CMK (cell line): ENCODE data around the gene ZDHHC19.
"Not testable (repeated sequence)": the region's sequence is repeated elsewhere in the genome, so short reads cannot be mapped to it uniquely, and the experiment has no call there.

Experiments used
- DNase-seq: peaks from one replicate; pipeline ENCODE4 v3.0.0-alpha.2; 2010; ENCODE audit warnings: low read depth

ZDHHC19 gene, protein sequence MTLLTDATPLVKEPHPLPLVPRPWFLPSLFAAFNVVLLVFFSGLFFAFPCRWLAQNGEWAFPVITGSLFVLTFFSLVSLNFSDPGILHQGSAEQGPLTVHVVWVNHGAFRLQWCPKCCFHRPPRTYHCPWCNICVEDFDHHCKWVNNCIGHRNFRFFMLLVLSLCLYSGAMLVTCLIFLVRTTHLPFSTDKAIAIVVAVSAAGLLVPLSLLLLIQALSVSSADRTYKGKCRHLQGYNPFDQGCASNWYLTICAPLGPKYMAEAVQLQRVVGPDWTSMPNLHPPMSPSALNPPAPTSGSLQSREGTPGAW

DNA sequence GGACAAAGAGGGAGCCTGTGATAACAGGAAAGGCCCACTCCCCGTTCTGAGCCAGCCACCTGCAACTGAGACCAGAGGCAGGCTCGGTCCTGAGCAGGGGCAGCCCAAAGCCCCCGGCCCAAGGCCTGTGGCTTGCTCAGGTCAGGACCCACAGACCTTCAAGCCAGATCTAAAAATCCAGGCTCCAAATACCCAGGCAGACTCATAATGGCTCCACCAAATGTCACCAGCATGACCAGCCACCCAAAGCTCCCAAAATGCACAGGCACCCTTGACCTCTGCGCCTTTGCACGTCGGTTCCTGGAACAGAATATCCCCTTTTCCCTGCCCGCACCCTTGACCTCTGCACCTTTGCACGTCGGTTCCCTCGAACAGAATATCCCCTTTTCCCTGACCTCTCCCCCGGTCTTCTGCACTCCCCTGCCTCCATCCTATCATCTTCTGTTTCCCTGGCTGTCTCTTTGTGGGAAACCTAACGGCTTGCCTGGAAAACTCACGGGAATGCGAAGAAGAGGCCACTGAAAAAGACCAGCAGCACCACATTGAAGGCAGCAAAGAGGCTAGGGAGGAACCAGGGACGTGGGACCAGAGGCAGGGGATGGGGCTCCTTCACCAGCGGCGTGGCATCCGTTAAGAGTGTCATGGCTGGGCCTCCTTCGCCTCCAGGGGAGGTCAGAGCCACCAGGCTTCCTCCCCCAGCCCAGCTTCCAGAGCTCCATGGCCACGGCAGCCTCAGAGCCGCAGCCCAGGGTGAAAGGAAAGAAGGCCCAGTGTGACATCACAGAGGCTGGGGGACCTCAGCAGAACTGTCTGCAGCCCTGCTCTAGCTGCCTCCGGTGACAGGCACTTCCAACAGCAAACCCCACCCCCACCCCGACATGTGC, at the start of gene ZDHHC19:
TSS of gene ZDHHC19 (minus strand) at position 728 of the 884 bp plus-strand sequence. CDS start at position 643, 85 bp downstream.
- DNase-seq = no peak

DNA sequence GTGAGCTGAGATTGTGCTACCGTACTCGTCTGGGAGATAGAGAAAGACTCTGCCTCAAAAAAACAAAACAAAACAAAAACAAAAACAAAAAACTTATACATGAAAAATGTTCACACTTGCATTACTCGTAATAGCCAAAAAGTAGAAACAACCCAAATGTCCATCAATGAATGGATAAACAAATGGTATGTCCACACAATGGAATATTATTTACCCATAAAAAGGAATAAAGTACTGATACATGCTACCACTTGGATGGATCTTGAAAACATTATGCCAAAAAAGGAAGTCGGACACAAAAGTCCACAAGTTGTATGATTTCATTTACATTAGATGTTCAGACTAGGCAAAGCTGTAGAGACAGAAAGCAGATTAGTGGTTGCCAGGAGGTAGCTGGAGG, 49.6 kb upstream of the ZDHHC19 start:
- no peak for DNase-seq

DNA sequence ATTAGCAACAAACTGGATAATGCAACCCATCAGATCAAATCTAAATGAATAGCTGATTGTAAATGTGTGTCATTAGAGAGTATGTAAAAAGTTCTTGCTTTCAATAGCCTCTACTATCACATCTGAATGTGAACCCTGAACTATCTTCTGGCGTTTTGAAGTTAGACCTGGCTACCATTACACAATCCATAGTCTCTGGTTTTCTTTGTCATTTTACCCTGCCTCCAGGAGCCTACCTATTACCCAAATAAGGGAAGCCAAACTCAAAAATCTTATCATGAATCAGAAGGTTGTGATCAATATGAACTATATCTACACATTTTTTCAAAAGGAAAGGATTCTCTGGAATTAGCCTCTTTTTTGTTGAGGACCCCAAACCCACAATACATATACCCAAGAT, 44.6 kb upstream of the ZDHHC19 start:
- no peak for DNase-seq

DNA sequence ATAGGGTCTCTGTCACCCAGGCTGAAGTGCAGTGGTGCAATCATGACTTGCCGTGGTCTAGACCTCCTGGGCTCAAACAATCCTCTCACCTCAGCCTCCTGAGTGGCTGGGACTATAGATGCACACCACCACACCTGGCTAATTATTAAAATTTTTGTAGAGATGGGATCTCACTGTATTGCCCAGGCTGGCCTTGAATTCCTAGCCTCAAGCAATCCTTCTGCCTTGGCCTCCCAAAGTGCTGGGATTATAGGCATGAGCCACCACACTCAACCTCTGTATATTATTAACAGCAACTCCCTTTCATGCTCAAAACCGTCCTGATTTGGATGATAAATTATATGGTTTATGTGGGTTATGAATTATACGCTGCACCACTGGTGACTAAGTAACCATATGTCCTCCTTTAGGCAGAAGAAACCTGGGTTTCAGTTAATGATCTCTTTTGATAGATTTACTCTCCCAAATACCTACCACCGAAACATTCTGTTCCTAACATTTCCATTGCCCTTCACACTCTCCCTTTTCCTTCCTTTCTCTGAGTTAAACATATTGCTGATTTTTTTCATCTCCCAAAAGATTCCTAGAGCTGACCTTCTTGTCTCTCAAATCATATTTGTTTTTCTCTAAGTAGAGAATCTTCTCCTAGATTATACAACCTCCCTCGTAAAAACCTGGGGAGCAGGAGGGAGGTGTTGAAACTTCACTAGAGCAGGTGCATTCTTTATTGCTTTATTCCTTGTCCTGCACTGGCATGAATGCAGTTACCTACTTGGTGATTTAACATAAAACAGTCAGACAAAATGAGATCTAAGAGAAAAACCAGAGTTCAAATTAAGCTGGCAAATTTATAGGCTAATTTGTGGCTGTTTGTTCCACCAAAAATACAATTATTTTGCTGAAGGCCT, 43.4 kb upstream of the ZDHHC19 start:
- no peak for DNase-seq

DNA sequence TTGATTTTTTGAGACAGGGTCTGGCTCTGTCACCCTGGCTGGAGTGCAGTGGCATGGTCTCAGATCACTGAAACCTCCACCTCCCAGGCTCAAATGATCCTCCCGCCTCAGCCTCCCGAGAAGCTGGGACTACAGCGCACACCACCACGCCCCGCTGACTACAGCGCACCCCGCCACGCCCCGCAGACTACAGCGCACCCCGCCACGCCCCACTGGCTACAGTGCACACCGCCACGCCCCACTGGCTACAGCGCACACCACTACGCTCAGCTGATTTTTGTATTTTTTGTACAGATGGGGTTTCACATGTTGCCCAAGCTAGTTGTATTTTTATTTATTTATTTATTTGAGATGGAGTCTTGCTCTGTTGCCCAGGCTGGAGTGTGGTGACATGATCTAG, 40.7 kb upstream of the ZDHHC19 start:
- DNase-seq = no peak

DNA sequence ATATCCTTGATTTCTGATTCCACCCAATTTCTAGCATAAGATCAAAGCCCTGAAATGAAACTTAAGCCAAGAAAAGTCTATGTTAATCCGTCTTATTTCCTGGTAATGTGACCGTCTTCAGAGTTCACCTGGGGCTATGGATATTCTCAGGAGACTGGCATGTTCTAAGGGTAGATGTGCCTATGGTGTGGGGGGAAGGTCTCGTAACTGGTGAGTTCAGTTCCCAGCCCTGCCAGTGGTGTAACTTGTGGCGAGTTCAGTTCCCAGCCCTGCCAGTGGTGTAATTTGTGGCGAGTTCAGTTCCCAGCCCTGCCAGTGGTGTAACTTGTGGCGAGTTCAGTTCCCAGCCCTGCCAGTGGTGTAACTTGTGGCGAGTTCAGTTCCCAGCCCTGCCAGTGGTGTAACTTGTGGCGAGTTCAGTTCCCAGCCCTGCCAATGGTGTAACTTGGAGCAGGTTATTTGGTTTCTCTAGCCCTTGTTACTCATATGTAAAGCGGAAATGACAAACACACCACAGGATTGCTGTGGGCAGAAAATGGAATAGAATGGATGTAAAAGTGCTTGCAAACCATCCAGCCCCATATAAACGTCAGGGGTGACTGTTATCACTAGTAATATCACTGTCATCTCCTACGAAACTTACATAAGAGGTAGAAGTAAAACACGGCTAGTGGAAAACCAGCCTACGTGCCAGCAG, 35.6 kb upstream of the ZDHHC19 start:
- no peak for DNase-seq

DNA sequence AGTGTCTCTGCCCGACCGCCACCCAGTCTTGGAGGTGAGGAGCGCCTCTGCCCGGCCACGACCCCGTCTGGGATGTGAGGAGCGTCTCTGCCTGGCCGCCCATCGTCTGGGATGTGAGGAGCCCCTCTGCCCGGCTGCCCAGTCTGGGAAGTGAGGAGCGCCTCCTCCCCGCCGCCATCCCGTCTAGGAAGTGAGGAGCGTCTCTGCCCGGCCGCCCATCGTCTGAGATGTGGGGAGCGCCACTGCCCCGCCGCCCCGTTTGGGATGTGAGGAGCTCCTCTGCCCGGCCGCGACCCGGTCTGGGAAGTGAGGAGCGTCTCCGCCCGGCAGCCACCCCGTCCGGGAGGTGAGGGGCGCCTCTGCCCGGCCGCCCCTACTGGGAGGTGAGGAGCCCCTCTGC, 33.0 kb upstream of the ZDHHC19 start:
- not testable (repeated sequence) for DNase-seq

DNA sequence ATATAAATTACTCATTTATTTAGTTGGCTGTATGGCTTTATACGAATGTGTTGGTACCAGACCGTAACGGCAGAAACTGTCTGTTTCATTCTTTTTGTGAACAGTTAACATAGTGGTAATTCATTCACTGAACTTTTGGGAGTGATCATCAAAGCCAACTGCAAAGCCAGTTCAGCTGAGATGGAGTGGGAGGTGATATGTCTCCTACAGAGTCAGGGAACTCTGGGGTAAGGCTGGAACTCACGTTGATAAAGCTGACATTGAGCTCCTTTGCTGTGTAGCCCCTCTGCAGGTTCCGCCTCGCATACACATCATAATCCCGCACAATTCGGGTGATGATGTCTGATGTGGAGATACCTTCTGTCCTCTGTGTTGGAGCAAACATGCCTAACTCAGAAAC, 30.5 kb upstream of the ZDHHC19 start:
- DNase-seq = no peak

DNA sequence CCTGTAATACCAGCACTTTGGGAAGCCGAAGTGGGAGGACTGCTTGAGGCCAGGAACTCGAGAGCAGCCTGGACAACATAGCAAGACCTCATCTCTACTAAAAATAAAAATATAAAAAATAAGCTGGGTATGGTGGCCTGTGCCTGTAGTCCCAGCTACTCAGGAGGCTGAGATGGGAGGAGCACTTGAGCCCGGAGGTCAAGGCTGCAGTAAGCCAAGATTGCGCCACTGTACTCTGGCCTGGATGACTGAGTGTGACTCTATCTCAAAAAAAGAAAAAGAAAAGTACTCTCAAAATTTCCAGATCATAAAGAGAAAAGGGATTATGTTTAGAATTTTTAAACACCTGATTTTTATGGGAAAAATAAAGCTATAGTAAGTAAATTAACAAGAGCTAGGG, 29.2 kb upstream of the ZDHHC19 start:
- DNase-seq = no peak

DNA sequence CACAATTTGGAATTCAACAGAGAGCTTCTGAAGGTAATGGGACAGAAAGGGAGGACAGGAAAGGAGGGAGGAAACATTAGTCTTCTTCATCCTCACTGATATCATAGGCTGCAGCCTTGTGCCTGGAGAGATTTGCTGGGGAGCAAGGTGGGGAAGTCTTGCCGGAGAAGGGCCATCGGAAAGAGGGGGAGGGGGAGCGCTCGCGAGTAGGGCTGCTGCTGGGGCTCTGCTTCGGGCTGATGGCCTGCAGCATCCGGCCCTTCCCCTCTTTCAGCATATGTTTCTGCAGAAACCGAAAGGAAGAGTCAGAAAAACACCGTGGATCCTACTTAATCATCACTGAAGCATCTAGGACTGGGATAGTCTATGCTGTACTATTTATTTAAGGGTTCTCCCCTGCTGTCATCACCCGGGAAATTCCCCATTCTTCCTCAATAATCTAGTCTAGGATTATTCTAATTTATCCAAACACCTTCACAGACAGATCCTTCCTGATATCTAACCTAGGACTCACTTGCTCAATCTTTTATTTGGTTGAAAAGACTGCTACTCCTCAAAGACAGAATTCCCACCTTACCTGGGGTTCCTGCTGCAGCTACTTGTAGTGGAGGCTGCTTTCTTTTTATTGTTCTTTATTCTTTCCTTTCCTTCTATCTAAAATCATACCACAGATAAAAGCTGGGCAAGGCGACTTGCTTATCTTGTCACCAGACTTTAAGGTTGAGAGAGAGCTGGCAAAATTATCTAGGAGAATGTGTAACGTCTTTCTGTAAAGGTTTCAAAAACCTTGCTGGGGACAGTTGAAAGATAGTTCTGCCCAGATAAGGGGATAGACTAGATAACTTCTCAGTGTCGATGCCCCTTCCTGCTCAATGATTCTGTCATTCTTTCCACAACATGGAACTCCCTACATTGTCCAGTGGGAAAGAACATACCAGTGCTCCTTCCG, 27.7 kb upstream of the ZDHHC19 start:
- DNase-seq = no peak

DNA sequence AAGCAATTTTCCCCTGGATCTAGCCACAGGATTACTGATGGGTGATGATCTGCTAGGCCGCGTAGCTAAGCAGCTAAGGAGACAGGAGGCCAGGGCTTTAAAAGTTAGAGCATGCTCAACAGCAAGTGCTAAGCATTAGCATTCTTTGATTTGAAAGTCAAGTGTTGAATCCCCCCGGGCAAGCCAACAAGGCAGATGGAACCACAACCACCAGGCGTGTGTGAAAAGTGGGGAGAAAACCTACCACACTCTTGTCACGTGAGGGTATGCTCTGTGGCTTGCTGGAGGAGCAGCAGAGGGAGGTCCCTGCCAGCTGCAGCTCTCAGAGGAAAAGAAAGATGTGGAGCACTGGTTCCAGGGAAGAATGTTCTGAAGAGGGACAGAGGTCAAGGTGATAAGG, 26.0 kb upstream of the ZDHHC19 start:
- no peak for DNase-seq

DNA sequence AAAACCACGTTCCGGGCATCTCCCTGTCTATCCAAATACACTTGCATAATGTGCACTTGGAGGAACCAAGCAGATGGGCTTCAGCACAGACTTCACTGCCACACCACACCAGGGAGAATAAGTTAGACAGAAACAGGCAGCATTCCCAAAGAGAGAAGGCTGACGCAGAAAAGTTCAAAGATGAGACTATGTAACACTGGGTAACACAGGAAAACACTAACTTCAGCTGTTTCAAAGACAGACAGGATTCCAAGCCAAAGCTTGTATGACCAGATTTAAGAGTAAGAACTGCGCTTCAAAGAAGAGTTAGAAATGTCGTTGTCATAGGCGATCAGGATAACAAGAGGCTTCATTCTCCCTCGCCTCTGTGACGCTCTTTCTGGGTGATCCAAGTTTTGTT, 25.0 kb upstream of the ZDHHC19 start:
- DNase-seq = no peak

DNA sequence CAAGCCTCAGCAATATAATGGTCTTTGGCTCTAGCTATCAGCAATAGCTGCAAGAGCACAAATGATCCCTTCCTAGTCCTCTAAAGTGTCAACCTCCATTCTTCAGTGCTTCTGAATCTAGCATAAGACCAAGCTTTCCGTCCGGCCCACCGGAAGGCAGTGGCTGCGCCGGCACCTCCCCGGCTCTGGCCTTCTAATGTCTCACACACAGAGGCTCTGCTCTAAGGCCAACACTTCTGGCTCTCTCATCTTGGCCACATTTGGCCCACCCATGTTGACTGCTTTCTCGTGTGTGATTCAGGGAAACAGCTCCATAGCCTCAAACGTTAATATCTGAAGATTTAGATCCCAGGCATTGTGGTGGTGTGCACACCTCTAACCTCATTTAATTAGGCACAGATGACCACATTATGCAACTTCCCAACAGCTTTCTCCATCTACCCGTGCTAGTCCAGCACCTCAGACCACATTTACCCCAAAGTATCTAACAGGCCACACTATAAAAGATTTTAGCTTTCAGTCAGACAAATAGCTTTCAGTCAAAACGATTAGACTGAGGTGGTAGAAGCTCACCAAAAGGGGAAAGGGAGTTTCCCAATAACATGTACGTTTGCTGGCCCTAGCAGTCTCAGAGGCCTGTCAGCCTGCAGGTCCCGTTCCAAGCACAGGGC, 24.4 kb upstream of the ZDHHC19 start:
- DNase-seq = no peak

DNA sequence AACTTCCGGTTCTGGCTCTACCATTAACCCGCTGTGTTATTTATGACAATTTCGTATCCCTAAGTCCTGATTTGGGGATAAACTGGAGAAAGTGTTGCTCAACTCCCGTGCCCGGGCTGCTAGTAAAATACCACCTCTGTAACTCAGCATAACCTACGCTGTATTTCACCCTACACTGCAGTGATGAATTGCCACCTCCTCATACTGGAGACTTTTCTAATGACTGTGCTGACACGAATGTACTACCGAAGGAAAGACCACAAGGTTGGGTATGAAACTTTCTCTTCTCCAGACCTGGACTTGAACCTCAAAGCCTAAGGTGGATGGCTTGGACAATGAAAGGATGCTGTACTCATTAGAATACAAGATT, 21.7 kb upstream of the ZDHHC19 start:
- no peak for DNase-seq

DNA sequence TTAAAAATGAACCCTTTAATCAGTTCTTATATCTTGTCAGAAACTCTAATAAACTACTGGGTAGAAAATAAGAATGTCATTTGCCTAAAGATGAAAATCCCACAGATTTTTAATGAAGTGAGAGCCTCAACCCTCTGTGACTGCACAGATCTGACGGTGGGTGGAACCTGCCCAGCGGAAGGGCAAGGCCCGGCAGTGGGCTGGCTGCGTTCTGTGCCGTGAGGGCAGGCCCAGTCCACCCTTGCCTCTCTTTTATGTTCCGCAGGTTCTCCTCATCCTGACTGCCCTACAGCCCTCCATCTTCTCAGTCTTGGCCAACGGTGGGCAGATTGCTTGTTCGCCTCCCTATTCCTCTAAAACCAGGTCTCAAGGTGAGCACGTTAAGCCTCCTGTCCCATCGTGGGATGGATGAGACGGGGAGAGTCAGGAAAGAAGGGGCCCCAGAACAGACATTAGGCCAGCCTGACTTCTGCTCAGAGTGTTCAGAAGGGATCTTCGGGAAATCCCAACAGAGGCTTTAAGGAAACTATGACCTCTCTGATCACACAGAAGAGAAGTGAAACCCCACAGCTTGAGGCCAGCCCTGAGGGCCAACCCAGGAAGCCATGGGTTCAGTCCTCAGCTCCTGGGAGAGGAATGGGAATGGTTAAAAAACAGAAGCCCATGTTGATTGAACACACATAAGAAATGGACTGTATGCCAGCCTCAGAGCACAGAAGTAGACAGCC, 21.1 kb upstream of the ZDHHC19 start:
- DNase-seq = no peak

DNA sequence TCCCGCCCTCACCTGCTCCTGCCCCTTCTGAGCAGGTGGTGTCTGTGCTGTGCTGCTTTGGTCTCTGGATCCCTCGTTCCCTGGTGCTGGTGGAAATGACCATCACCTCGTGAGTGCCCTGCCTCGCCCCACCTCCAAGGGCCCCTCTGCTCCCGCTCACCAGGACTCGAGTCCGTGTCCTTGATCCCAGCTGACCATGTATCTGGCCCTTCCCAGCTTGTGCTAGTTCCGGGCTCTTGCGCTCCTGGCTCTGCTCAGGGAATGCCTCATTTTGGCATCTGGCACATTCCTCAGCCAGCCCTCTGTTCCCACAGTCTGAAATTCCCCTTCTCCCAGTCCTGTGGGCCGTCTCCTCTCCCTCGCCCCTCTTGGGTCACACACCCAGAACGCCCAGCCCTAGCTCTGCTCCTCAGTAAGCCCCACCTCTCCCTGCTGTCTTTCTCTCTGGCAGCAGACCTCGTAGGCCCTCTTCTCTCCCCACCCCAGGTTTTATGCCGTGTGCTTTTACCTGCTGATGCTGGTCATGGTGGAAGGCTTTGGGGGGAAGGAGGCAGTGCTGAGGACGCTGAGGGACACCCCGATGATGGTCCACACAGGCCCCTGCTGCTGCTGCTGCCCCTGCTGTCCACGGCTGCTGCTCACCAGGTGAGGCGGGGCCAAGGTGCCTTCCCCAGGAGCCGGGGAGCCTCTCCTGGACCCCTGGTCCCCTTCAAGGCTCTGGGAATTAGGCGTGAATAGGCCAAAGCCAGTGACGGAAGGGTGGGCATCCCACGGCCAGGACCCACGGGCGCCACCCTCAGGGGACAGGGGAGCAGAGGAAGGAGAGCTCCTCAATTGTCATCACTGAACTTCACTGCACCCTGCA, 16.7 kb upstream of the ZDHHC19 start:
- DNase-seq = no peak

DNA sequence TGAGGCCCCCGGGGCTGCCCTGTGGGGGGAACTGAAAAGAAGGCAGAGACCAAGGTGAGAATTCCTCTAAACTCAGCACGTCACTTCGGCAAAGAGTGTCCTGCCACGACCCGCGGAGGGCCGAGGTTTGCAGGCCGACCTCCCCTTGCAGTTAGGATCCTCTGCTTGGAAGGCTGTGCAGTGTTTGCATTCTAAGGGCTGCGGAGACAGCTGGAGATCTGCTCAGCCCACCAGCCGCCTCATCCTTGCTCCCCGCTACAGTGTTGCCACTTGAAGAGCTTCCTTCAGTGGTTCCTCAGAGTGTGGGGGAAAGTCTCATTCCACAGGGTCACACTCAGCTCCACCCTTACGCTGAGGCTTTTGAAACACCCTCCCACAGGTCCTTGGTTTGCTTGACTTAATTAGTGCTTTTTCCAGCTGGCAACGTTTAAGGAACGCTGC, 15.9 kb upstream of the ZDHHC19 start:
- no peak for DNase-seq

DNA sequence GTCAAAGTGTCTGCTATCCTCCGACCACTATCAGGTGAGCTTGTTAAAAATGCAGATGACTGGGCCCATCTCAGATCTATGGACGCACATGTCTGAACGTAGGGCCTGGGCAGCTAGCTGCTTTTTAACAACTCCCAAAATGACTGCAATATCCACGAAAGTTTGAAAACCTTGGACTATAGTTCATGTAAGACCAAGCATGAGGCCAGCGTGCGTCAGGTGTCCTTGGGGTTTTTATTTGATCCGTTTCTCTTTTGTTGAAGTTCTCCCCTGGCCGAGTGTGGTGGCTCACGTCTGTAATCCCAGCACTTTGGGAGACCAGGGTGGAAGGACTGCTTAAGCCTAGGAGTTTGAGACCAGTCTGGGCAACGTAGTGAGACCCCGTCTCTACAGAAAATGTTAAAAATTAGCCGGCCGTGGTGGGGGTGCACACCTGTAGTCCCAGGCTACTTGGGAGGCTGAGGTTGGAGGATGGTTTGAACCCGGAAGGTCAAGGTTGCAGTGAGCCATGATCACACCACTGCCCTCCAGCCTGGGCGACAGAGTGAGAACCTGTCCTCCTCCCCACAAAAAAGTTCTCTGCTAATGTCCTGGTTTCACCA, 14.7 kb upstream of the ZDHHC19 start:
- DNase-seq = no peak
